Psoas muscle (tissue), 8 donors: Measurements from ENCODE around the gene C1orf198. TPM values are rescaled to one million over a fixed set of nuclear protein-coding genes. Genes with fewer than 3 reads are reported as not detected.

ENCODE experiments used
- ATAC-seq, 4 donors: fragments of 200-7000 bp; cut with Tn5 transposase; one replicate each; pipeline ENCODE4 v1.9.1; 2020; ENCODE audit warnings: moderate library complexity in 3 of 4, mild to moderate bottlenecking in 2 of 4
- DNase-seq, 2 donors: peaks; one replicate each; pipeline ENCODE4 v3.0.0-alpha.2; 2020
- H3K27ac ChIP-seq: fragments of 200-600 bp; one replicate; pipeline ENCODE4 v1.8.0; 2022
- H3K27me3 ChIP-seq, 3 donors: fragments of 200-600 bp in 1 of 3; one replicate each; pipeline versions ENCODE4 v1.6.1 to v1.8.0; 2013 to 2022; ENCODE audit warnings: low read length in 2 of 3, mild to moderate bottlenecking in 2 of 3, moderate library complexity in 1 of 3; ENCODE audit not compliant: insufficient read depth in 3 of 3
- H3K36me3 ChIP-seq, 2 donors: fragments of 200-600 bp in 1 of 2; one replicate each; pipeline versions ENCODE4 v1.6.1 to v1.8.0; 2013 to 2022; ENCODE audit warnings: low read depth in 1 of 2, mild to moderate bottlenecking in 1 of 2, moderate library complexity in 1 of 2; ENCODE audit not compliant: insufficient read depth in 1 of 2
- H3K4me1 ChIP-seq: fragments of 200-600 bp; one replicate; pipeline ENCODE4 v1.8.0; 2022
- H3K4me3 ChIP-seq: fragments of 200-600 bp; one replicate; pipeline ENCODE4 v1.8.0; 2022; ENCODE audit warnings: mild to moderate bottlenecking
- H3K9me3 ChIP-seq: fragments of 200-600 bp; one replicate; pipeline ENCODE4 v1.8.0; 2022
- CTCF ChIP-seq: fragments of 200-600 bp; IDR thresholded peaks from one replicate; pipeline ENCODE4 v1.8.0; 2022; ENCODE audit warnings: antibody characterized with exemption
- whole genome bisulfite sequencing, 3 donors: extraction: QIAGEN DNeasy Blood & Tissue Kit; methylation state at CpG; one replicate each; pipeline versions ENCODE4 v1.1.6 to v1.1.7; 2013; 5-methylcytosine and 5-hydroxymethylcytosine counted together
- intact Hi-C, 2 donors: fragments of 100-400 bp; cut with DNase I; formaldehyde crosslinking; loops; one replicate each; pipeline versions ENCODE4 v1.11.0 to v1.14.2; 2022
- polyA plus RNA-seq, 3 donors: library from polyadenylated mRNA; stranded (reverse); fragments of 200-250 nt; gene quantifications; one replicate each; pipeline ENCODE4 v1.2.3, GENCODE V29; 2013
- total RNA-seq, 4 donors: library from RNA; stranded (reverse); fragmentation: NEBNext Ultra II Directional in 2 of 4; extraction: Animal tissue kit (Norgen Biotek cat#: 25700) in 2 of 4; gene quantifications; one replicate each; pipeline versions ENCODE4 v1.2.1 to v1.2.4, GENCODE V29; 2021 to 2023
- donor health status: healthy with polysubstance abuse.
- donor health status: DM: no; HTN: no; CAD: no; lungs with moderate emphysema.
- donor health status: Bipolar disorder and iron deficiency.
- donor health status: healthy.
- donor health status: DM: yes; HTN: yes; CAD: no.
- donor health status: DM: no; HTN: no; CAD: no.
- donor health status: DM: no; HTN: no; CAD: no.
- donor health status: DM: yes; HTN: yes; CAD: no.

The C1orf198 gene
- total and polyA plus RNA-seq, 7 donors: 32.0 to 122 (median 81.8) TPM

DNA sequence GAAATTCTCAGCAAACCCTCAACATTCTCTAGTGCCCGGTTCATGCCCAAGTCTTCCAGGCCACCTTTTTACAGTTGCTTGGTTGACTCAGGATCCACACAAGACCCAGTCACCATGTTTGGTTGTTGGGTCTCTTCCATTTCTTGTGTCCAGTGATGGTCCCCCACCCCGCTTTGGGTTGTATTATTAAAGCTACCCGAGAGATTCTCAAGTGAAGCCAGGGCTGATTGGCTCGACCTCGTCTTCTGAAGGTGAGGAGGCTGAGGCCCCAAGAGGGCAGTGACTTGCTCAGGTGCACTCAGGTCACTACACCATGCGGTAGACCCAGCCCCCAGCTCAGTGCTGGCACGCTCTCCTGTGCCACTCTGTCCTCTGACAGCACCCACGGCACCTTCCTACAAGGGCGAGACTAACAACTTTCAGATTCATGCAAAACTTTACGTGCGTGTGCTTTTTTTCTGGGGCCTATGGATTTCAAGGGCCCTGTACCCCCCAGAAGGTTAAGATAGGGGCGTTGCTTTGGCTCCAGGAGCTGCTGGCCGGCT is 70.9 kb downstream of the C1orf198 start:
- H3K27me3 ChIP-seq: no peaks in the 10 kb centered on the region
- no peak for ATAC-seq
- 72 to 75% (median 73%) methylated on average over 13 of the region's 13 CpGs for WGBS, 3 donors

DNA sequence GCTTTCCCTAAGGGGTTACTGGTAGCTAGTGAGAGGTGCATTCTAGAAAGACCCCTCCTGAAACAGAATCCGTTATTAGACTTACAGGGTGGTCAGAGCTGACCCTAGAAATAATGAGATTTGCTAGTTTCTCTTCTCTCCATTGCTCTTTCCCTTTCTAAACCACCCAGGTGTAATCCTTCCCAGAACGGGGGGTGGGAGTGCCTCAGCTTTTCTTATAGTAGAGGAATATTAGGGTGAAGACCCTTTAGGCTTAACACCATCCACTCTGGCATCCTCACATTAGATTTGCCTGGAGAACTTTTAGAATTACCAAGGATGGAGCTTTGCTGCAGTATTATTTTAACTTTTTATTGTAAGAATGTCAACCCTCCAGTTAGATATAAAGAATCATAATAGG is 71.7 kb downstream of the C1orf198 start:
- Histone ChIP-seq H3K36me3 (no peaks in the 10 kb centered on the region), H3K4me3 (no peak overlapping the region), H3K9me3 (no peaks in the 10 kb centered on the region), H3K4me1 (no peaks in the 10 kb centered on the region), H3K27ac (no peak overlapping the region), H3K27me3 (no peaks in the 10 kb centered on the region)
- ATAC-seq (no peak), DNase-seq (no peak)
- TF ChIP-seq CTCF: no peak
- WGBS, 3 donors: 43 to 64% (median 60%) methylated on average over 2 of the region's 2 CpGs
- intact Hi-C loops: loop anchor here in 1 of 2 donors (5.0 kb wide), 2 partner anchors 81 to 416 kb away; no protein-coding TSS in a partner anchor

More for the DNA sequence above, 70.9 kb downstream of the C1orf198 start:
- no peak for DNase-seq
- H3K4me3 ChIP-seq: no peak overlapping the region
- H3K36me3 ChIP-seq: no peaks in the 10 kb centered on the region
- intact Hi-C loops: loop anchor here in 1 of 2 donors (5.0 kb wide), 2 partner anchors 80 to 415 kb away; no protein-coding TSS in a partner anchor
- H3K27ac ChIP-seq: no peak overlapping the region
- no peaks in the 10 kb centered on the region for H3K9me3 ChIP-seq
- H3K4me1 ChIP-seq: no peaks in the 10 kb centered on the region
- TF ChIP-seq CTCF: no peak

- Histone ChIP-seq H3K9me3 (no peaks in the 10 kb centered on the region), H3K27ac (no peak overlapping the region), H3K27me3 (no peaks in the 10 kb centered on the region), H3K4me3 (no peak overlapping the region), H3K4me1 (no peaks in the 10 kb centered on the region), H3K36me3 (no peaks in the 10 kb centered on the region)
- TF ChIP-seq CTCF: no peak
- DNase-seq (peak in 1 of 2 donors; percentile 36), ATAC-seq (no peak)
- WGBS, 3 donors: 90 to 92% (median 92%) methylated on average over 19 of the region's 19 CpGs
- intact Hi-C loops: loop anchor here in 1 of 2 donors (5.0 kb wide), 2 partner anchors 82 to 417 kb away; no protein-coding TSS in a partner anchor
Observed at GRCh38 chr1:230794871-230795605, 73.3 kb downstream of the C1orf198 start.

DNA sequence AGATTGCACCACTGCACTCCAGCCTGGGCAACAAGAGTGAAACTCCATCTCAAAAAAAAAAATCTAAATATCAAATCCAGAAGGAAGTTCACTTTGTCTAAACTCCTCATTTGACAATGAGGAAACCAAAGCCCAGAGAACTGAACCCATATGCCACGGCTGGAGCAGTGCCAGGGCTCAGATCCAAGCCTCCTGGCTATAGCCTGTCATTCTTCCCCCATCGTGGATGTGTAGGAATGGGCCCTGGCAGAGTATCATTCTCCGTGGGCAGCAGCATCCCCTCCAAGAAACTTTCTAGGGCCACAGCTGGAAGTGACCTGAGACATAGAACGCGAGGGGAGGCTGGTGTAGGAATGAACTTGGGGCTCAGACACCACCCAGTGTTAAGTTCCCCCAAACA is 73.9 kb downstream of the C1orf198 start:
- TF ChIP-seq CTCF: no peak
- ATAC-seq (no peak), DNase-seq (no peak)
- H3K36me3 ChIP-seq: no peaks in the 10 kb centered on the region
- H3K27me3 ChIP-seq: no peaks in the 10 kb centered on the region
- 40 to 45% (median 41%) methylated on average over 5 of the region's 5 CpGs for WGBS, 3 donors
- H3K27ac ChIP-seq: no peak overlapping the region
- H3K4me3 ChIP-seq: no peak overlapping the region
- intact Hi-C loops: no loop called here
- H3K9me3 ChIP-seq: no peaks in the 10 kb centered on the region
- H3K4me1 ChIP-seq: no peaks in the 10 kb centered on the region
